ENCODE measurements around the gene CTNND2.

DNA sequence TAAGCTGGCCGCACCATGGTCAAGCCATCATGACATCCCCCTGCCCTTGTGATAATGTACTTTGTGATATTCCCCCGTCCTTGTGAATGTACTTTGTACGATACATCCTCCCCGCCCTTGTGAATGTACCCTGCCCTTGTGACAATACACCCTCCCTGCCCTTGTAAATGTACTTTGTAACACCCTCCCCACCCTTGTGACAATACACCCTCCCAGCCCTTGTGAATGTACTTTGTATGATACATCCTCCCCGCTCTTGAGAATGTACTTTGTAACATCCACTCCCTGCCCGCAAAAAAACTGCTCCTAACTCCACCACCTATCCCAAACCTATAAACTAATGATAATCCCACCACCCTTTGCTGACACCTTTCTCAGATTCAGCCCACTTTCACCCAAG is 313.8 kb downstream of the CTNND2 start:
- TF ChIP-seq, protein P1, sequence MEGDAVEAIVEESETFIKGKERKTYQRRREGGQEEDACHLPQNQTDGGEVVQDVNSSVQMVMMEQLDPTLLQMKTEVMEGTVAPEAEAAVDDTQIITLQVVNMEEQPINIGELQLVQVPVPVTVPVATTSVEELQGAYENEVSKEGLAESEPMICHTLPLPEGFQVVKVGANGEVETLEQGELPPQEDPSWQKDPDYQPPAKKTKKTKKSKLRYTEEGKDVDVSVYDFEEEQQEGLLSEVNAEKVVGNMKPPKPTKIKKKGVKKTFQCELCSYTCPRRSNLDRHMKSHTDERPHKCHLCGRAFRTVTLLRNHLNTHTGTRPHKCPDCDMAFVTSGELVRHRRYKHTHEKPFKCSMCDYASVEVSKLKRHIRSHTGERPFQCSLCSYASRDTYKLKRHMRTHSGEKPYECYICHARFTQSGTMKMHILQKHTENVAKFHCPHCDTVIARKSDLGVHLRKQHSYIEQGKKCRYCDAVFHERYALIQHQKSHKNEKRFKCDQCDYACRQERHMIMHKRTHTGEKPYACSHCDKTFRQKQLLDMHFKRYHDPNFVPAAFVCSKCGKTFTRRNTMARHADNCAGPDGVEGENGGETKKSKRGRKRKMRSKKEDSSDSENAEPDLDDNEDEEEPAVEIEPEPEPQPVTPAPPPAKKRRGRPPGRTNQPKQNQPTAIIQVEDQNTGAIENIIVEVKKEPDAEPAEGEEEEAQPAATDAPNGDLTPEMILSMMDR (IDR thresholded peaks at IDR 0.05 in 8 of 11, conservative IDR thresholded peaks at IDR 0.05 in 3 of 11) = no peak
- TF ChIP-seq POLR2A (IDR thresholded peaks at IDR 0.05) (no peak), POLR2AphosphoS5 (IDR thresholded peaks at IDR 0.05) (no peak)
